Amygdala (tissue), 56 donors: ENCODE measurements around the gene EYS.

Source experiments
- DNase-seq, 56 donors: peaks; one replicate each; lab custom pipeline; 2025; lab: John Stamatoyannopoulos, UW

Gene EYS

GRCh38 chr6:64680446-64680845 is 1026.6 kb downstream of the EYS start:
- no peak for DNase-seq

- DNase-seq, result no peak
Measured at GRCh38 chr6:64679416-64679815, 1027.6 kb downstream of the EYS start.

GRCh38 chr6:64672651-64673050 is 1034.4 kb downstream of the EYS start:
- DNase-seq, result no peak

- peak in 1 of 56 donors; percentile 3 for DNase-seq
Measured at GRCh38 chr6:64672131-64672530, 1034.9 kb downstream of the EYS start.

GRCh38 chr6:64665137-64665536 is 1041.9 kb downstream of the EYS start:
- DNase-seq, result no peak

- no peak for DNase-seq
Measured at GRCh38 chr6:64664480-64664879, 1042.5 kb downstream of the EYS start.

- DNase-seq, result no peak
Measured at GRCh38 chr6:64644024-64644423, 1063.0 kb downstream of the EYS start.

- no peak for DNase-seq
Measured at GRCh38 chr6:64630901-64631300, 1076.1 kb downstream of the EYS start.

GRCh38 chr6:64622944-64623343 is 1084.1 kb downstream of the EYS start:
- no peak for DNase-seq

GRCh38 chr6:64602993-64603392 is 1104.0 kb downstream of the EYS start:
- no peak for DNase-seq

- DNase-seq, result no peak
Measured at GRCh38 chr6:64591676-64592036, 1115.4 kb downstream of the EYS start.

GRCh38 chr6:64590965-64591675 is 1115.9 kb downstream of the EYS start:
- DNase-seq, result no peak

GRCh38 chr6:64589961-64590360 is 1117.1 kb downstream of the EYS start:
- DNase-seq, result no peak

- no peak for DNase-seq
Measured at GRCh38 chr6:64580346-64580745, 1126.7 kb downstream of the EYS start.

GRCh38 chr6:64553249-64553786 is 1153.7 kb downstream of the EYS start:
- DNase-seq, result no peak

GRCh38 chr6:64547594-64548268 is 1159.3 kb downstream of the EYS start:
- no peak for DNase-seq

GRCh38 chr6:64539917-64540316 is 1167.1 kb downstream of the EYS start:
- no peak for DNase-seq

- no peak for DNase-seq
Measured at GRCh38 chr6:64538722-64539121, 1168.3 kb downstream of the EYS start.

- no peak for DNase-seq
Measured at GRCh38 chr6:64527899-64528298, 1179.1 kb downstream of the EYS start.

- DNase-seq, result no peak
Measured at GRCh38 chr6:64522859-64523258, 1184.2 kb downstream of the EYS start.

GRCh38 chr6:64520050-64520449 is 1187.0 kb downstream of the EYS start:
- no peak for DNase-seq

- no peak for DNase-seq
Measured at GRCh38 chr6:64516393-64516792, 1190.6 kb downstream of the EYS start.
